Fibroblast of skin of right biceps (primary cell): ENCODE measurements around the gene ITPRID2.

ENCODE experiments used
- DNase-seq: peaks from one replicate; pipeline ENCODE4 v3.0.0-alpha.2; 2013

ITPRID2 gene

DNA sequence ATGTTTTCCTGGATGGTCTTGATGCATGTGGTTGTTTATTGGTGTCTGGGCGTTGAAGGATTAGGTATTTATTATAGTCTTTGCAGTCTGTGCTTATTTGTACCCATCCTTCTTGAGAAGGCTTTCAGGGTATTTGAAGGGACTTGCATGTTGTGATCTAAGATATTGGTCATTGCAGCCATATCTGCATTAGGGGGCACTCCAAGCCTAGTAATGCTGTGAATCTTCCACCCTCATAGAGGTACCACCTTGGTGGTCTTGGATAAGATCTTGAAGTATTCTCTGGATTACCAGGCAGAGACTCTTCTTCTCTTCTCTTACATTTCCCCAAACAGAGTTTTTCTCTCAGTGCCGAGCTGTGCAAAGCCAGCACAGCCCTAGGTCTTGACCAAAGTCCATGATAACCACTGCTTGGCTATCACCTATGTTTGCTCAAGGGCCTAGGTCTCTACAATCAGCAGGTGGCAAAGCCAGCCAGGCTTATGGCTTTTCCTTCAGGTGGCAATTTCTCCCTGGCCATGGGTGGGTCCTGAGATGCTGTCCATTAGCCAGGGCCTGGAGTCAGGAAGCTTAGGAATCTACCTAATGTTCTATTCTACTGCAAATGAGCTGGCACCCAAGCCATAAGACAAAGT, 78.7 kb downstream of the ITPRID2 start:
- no peak for DNase-seq

DNA sequence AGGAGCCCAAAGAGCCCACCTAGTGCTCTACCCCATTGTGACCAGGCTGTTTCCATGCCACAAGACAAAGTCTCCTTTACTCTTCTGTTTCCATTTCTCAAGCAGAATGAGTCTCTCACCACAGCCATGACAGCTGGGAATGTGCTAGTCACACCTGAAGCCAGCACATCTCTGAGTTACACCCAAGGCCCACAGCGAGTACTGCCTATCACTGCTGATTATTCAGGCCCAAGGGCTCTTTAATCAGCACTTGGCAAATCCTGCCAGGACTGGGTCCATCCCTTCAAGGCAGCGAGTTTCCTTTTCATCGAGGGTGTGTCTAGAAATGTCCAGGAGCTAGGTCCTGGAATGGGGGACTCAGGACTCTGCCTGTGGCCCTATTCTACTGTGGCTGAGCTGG, 79.5 kb downstream of the ITPRID2 start:
- DNase-seq, result no peak

GRCh38 chr2:181972431-181973170, 81.1 kb downstream of the ITPRID2 start:
- no peak for DNase-seq

GRCh38 chr2:181973171-181973783, 81.7 kb downstream of the ITPRID2 start:
- DNase-seq, result no peak

DNA sequence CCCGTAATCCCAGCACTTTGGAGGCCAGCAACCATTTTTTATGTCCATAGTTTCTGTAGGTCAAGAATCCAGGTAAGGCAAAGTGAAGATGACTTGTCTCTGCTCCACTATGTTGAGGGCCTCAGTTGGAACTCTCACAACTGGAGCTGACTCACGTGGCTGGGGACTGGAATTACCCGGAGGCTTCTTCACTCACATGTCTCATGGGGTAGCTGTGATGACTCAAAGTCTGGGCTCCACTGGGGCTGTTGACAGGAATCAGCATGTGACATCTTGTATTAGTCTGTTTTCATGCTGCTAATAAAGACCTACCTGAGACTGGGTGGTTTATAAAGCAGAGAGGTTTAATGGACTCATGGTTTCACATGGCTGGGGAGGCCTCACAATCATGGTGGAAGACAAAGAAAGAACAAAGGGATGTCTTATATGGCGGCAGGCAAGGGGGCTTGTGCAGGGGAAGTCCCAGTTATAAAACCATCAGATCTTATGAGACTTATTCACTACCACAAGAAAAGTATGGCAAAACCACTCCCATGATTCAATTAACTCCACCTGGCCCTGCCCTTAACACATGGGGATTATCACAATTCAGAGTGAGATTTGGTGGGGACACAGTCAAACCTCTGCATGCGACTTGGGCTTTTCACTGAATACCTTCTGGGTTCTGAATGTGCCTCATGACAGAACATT, 86.3 kb downstream of the ITPRID2 start:
- DNase-seq, result peak; percentile 66

DNA sequence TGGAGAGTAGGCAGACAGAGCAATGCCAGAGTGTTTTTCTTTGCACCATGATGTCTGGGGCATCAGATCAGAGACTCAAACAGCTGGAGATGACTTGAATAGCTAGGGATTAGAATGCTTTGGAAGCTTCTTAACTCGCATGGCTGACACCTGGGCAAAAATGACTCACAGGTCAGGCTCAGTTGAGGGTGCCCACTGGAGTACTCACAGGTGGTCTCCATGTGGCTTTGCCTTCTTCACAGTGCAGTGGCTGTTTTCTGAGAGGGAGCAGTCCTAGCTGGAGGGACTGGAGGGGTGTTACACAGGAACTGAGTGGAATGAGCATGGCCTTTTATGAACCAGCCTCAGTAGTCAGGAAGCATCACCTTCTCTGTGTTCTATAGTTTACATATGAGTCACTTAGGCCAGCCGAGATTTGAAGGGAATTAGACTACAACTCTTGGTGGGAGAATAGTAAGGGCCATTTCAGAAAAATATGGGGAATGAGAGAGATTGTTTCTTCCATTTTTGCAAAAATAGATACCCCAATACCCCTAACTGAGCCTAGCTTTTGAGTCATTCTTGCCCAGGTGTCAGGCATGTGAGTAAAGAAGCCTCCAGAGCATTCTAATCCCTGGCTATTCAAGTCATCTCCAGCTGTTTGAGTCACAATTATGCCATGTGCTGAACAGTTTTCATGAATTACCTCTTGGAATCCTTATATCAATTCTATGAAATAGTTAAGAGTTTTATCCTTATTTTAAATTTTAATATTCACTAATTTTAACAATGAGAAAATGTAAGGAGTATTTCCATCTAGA, 87.0 kb downstream of the ITPRID2 start:
- DNase-seq, result no peak
